Measurements from ENCODE around the gene CLMN. TPM values are rescaled to one million over a fixed set of nuclear protein-coding genes. Genes with fewer than 3 reads are reported as not detected.
"Not testable (repeated sequence)": the region's sequence is repeated elsewhere in the genome, so short reads cannot be mapped to it uniquely, and the experiment has no call there.

Gene CLMN
- total RNA-seq, 2 donors from 2014 or later: 2.5 to 3.0 TPM

DNA sequence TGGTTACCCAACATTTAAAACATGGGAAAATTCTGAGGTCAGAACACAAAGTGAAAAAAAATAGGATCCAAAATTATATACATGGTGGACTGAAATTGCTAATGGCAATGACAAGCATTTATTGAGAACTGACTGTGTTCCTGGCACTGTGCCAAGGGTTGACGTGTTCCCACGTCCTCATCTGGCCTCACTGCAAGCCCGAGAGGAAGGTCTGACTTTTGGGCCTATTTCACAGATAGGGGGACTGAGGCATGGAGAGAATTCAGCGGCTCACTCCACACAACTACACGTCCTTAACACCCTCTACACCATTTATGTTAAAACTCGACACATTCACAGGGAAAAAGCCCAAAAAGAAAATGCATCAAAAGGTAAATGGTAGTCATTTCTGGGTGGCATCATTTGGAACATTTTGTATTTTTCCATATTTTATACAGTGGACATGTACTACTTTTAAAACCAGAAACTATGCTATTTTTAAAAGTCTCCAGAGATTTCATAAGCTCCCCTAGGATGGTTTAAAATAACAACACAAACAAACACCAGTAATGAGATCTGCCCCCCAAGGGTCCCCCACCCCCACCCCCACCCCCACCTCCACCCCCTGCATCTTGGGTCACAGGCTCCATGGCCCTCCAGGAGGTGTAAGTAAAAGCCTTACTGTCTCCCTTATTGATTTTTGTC lies 27.7 kb downstream of the CLMN start:
- ATAC-seq (replicated peaks in 1 of 2) (no peak), DNase-seq (peak; percentile 16 to 20)
- Mint-ChIP-seq H3K27ac (no peak overlapping the region), H3K4me3 (no peak overlapping the region), H3K4me1 (ENCODE audit: low read depth) (peaks cover 4% of the 10 kb centered on the region), H3K9me3 (peaks cover 0 to 2% of the 10 kb centered on the region in 2 donors), H3K27me3 (ENCODE audit: low read depth) (peaks cover 40% of the 10 kb centered on the region), H3K36me3 (ENCODE audit: insufficient read depth in 2 of 2) (peaks cover 0 to 4% of the 10 kb centered on the region in 2 donors)

DNA sequence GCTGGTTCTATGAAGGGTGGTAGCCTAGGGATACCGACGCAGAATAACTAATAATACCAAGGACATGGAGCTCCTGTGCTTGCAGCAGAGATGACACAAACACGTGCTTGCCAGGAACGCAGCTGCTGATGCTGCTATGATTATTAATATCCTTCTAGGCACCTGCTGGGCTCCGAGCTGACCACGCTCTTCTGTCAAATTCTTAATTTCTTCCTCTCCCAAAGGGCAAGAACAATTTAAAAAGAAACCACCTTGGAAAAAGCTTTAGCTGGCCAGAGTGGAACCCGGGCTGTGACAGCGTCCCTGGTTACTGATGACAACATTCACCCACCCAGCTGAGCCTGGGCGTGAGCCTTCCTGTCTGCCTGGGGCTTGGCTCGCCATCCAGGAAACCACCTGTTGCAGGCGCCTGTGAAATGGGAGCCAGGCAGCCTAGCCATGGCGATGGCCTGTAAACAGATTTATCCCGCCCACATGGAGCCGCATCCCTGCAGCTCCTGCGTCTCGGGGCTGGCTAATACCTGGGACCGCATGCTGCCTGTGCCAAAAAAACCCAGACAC lies 28.8 kb downstream of the CLMN start:
- Mint-ChIP-seq H3K4me1 (ENCODE audit: low read depth) (peaks cover 4% of the 10 kb centered on the region), H3K27me3 (ENCODE audit: low read depth) (peaks cover 46% of the 10 kb centered on the region), H3K27ac (no peak overlapping the region), H3K9me3 (peaks cover 0 to 2% of the 10 kb centered on the region in 2 donors), H3K36me3 (ENCODE audit: insufficient read depth in 2 of 2) (peaks cover 0 to 4% of the 10 kb centered on the region in 2 donors), H3K4me3 (no peak overlapping the region)
- ATAC-seq (replicated peaks in 1 of 2) (no peak), DNase-seq (no peak)

DNA sequence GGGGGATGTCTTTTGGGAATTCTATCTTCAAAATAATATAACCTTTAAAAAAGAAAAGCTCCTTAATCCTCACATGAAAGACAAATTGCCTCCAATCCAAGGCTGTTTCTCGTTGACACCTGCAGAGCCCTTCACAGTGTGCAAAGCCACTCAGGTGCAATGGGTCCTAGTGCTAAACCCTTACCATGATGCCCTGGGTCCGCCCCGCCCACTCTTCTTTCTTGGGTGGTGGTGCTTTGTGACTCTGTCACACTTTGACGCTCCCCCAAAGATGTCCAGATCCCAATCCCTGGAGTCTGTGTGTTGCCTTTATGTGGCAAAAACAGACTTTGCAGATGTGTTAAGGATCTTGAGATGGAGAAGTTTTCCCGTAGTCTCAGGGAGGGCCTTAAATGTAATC lies 29.7 kb downstream of the CLMN start:
- Mint-ChIP-seq H3K27me3 (ENCODE audit: low read depth) (peaks cover 42% of the 10 kb centered on the region), H3K9me3 (no peaks in the 10 kb centered on the region), H3K4me3 (no peak overlapping the region), H3K4me1 (ENCODE audit: low read depth) (peaks cover 4% of the 10 kb centered on the region), H3K27ac (no peak overlapping the region), H3K36me3 (ENCODE audit: insufficient read depth in 2 of 2) (no peaks in the 10 kb centered on the region)
- no peak for ATAC-seq (replicated peaks in 1 of 2)
- no peak for DNase-seq

DNA sequence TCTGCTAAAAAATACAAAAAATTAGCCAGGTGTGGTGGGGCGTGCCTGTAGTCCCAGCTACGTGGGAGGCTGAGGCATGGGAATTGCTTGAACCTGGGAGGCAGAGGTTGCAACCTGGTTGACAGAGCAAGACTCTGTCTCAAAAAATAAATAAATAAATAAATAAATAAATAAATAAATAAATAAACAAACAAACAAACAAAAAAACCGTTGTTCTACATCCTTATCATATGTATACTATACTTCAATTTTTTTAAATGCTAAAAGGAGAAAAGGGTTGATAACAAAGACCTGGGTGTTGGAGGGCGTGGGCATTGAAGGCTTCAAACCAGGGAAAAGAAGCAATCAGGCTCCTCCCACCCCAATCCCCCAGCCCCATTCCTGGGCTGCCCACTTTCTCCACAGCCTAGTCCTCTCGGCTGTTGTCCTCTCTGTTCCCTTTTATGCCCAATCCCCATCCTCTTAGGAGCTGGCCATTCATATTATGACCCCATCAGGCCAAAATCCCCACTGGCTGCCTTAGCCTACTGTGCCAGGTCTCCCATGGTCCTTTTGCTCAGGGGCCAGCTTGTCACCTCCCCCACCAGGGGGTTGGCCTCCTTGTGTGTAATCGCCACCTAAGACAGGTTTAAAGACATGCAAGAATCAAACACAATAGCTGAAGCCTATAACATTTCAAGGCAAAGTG lies 30.2 kb downstream of the CLMN start:
- no peaks in the 10 kb centered on the region for H3K36me3 Mint-ChIP-seq (ENCODE audit: insufficient read depth in 2 of 2)
- H3K27ac Mint-ChIP-seq: no peak overlapping the region
- H3K27me3 Mint-ChIP-seq (ENCODE audit: low read depth): peaks cover 36% of the 10 kb centered on the region
- peaks cover 4% of the 10 kb centered on the region for H3K4me1 Mint-ChIP-seq (ENCODE audit: low read depth)
- H3K9me3 Mint-ChIP-seq: no peaks in the 10 kb centered on the region
- ATAC-seq (replicated peaks in 1 of 2) (no peak), DNase-seq (no peak)
- H3K4me3 Mint-ChIP-seq: no peak overlapping the region

DNA sequence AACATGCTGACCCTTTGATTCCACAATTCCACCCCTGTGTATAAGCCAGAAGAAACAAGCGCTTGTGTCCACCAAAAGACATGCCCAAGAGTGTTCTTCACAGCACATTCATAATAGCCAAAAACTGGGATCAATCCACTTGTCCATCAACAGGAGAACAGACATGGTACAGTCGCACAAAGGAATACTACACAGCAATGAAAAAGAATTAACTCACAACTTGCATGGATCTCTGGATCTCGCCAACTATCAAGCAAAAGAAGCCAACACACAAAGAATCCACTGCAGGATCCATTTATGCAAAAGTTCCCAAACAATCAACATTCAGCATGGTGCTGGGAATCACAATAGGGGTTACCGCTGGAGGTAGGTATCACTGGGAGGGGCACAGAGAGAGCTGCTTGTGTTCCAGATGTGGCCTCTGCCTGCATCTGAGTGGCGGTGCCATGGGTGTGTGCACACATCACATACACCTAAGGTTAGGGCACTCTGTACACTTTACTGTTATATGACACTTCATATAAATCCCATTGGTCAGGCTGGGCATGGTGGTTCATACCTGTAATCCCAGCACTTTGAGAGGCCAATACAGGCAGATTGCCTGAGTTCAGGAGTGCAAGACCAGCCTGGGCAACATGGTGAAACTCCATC lies 30.9 kb downstream of the CLMN start:
- no peaks in the 10 kb centered on the region for H3K36me3 Mint-ChIP-seq (ENCODE audit: insufficient read depth in 2 of 2)
- H3K27me3 Mint-ChIP-seq (ENCODE audit: low read depth): peaks cover 29% of the 10 kb centered on the region
- no peaks in the 10 kb centered on the region for H3K9me3 Mint-ChIP-seq
- DNase-seq: no peak
- no peak overlapping the region for H3K27ac Mint-ChIP-seq
- ATAC-seq (replicated peaks in 1 of 2): no peak
- H3K4me3 Mint-ChIP-seq: no peak overlapping the region
- peaks cover 4% of the 10 kb centered on the region for H3K4me1 Mint-ChIP-seq (ENCODE audit: low read depth)

DNA sequence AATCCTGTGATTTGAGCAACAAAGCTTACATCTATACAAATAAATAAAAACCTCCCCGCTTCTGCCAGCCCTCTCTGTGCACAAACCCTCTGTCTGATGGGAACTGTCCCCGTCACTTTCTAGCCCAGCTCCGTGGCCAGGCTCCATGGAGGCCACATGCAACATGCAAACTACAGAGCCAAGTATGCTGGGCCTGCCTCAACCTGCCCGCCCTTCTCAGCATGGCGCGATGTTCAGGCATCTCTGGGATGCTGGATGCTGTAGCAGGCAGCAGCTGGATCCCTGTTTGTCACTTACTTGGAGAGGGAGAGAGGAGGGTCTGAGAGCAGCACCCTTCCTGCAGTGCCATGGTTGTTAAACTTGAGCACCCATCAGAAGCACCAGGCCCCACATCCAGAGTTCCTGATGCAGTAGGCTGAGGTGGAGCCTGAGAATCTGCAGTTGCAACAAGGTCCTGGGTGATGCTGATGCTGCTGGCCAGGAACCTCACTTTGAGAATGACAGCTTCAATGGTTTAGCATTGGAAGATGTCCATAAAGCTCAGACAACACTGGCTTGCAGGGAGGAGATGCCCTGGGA lies 32.4 kb downstream of the CLMN start:
- no peaks in the 10 kb centered on the region for H3K9me3 Mint-ChIP-seq
- H3K4me1 Mint-ChIP-seq (ENCODE audit: low read depth): peaks cover 4% of the 10 kb centered on the region
- no peak for DNase-seq
- peaks cover 28% of the 10 kb centered on the region for H3K27me3 Mint-ChIP-seq (ENCODE audit: low read depth)
- ATAC-seq (replicated peaks in 1 of 2): no peak
- no peak overlapping the region for H3K27ac Mint-ChIP-seq
- no peaks in the 10 kb centered on the region for H3K36me3 Mint-ChIP-seq (ENCODE audit: insufficient read depth in 2 of 2)
- no peak overlapping the region for H3K4me3 Mint-ChIP-seq

DNA sequence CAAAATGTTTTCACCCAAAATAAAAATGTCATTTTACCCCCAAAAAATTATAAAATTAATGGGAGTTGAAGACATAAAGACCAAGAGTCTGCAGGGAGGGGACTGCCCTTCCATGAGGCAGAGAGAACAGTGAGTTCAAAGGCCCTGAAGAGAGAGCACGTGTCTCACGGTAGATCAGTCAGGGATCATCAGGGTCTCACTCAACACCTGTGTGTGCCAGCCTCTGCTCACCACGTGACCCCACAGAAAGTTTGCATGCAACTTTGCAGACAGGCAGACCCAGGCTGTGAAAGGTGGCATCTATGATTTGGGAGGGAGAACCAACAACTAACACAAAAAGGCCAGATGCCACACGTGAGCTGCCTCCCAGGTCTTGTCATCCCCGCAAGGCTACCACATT lies 33.1 kb downstream of the CLMN start:
- Mint-ChIP-seq H3K27me3 (ENCODE audit: low read depth) (peaks cover 28% of the 10 kb centered on the region), H3K4me1 (ENCODE audit: low read depth) (peaks cover 4% of the 10 kb centered on the region), H3K36me3 (ENCODE audit: insufficient read depth in 2 of 2) (no peaks in the 10 kb centered on the region), H3K27ac (no peak overlapping the region), H3K4me3 (no peak overlapping the region), H3K9me3 (no peaks in the 10 kb centered on the region)
- no peak for ATAC-seq (replicated peaks in 1 of 2)
- no peak for DNase-seq

DNA sequence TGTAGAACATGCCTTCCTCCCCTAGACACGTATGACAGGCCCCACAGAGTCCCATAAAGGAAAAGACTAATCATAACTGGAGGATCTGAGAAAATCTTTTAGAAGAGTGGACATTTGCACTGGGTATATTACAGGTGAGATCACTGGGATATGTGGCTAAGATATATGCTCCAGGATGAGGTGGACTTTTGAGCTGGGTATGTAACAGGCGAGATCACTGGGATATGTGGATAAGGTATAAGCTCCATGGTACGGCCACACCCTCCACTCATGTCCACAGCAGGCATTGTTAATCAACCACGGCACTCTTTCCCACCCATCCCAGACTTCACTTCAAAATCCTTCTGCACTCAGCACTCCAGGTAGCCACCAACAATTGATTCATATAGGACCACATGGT lies 34.1 kb downstream of the CLMN start:
- Mint-ChIP-seq H3K27me3 (ENCODE audit: low read depth) (peaks cover 28% of the 10 kb centered on the region), H3K9me3 (no peaks in the 10 kb centered on the region), H3K36me3 (ENCODE audit: insufficient read depth in 2 of 2) (no peaks in the 10 kb centered on the region), H3K4me1 (ENCODE audit: low read depth) (no peaks in the 10 kb centered on the region), H3K27ac (no peak overlapping the region), H3K4me3 (no peak overlapping the region)
- ATAC-seq (replicated peaks in 1 of 2) (no peak), DNase-seq (no peak)

DNA sequence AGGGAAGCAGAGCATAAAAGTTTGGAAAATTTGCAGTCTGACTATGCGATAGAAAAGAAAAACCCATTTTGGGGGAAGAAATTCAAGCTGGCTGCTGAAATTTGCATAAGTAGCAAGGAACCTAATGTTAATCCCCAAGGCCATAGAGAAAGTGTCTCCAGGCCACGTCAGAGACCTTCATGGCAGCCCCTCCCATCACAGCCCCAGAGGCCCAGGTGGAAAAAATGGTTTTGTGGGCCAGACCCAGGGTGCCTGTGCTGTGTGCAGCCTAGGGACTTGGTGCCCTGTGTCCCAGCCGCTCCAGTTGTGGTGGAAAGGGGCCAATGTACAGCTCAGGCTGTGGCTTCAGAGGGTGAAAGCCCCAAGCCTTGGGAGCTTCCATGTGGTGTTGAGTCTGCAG lies 35.9 kb downstream of the CLMN start:
- not testable (repeated sequence) for DNase-seq; H3K4me3 Mint-ChIP-seq; H3K9me3 Mint-ChIP-seq; H3K4me1 Mint-ChIP-seq (ENCODE audit: low read depth); H3K27ac Mint-ChIP-seq; ATAC-seq (replicated peaks in 1 of 2); H3K36me3 Mint-ChIP-seq (ENCODE audit: insufficient read depth in 2 of 2)
- peaks cover 20% of the 10 kb centered on the region for H3K27me3 Mint-ChIP-seq (ENCODE audit: low read depth)

DNA sequence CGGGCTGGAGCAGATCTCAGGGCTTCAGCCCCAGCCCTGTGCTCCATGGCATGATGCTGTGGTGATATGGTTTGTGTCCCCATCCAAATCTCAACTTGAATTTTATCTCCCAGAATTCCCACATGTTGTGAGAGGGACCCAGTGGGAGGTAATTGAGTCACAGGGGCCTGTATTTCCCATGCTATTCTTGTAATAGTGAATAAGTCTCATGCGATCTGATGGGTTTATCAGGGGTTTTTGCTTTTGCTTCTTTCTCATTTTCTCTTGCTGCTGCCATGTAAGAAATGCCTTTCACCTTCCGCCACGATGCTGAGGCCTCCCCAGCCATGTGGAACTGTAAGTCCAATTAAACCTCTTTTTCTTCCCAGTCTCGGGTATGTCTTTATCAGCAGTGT lies 36.7 kb downstream of the CLMN start:
- H3K27me3 Mint-ChIP-seq (ENCODE audit: low read depth): peaks cover 11% of the 10 kb centered on the region
- not testable (repeated sequence) for H3K4me3 Mint-ChIP-seq; H3K36me3 Mint-ChIP-seq (ENCODE audit: insufficient read depth in 2 of 2); H3K9me3 Mint-ChIP-seq; H3K27ac Mint-ChIP-seq; ATAC-seq (replicated peaks in 1 of 2); H3K4me1 Mint-ChIP-seq (ENCODE audit: low read depth); DNase-seq

DNA sequence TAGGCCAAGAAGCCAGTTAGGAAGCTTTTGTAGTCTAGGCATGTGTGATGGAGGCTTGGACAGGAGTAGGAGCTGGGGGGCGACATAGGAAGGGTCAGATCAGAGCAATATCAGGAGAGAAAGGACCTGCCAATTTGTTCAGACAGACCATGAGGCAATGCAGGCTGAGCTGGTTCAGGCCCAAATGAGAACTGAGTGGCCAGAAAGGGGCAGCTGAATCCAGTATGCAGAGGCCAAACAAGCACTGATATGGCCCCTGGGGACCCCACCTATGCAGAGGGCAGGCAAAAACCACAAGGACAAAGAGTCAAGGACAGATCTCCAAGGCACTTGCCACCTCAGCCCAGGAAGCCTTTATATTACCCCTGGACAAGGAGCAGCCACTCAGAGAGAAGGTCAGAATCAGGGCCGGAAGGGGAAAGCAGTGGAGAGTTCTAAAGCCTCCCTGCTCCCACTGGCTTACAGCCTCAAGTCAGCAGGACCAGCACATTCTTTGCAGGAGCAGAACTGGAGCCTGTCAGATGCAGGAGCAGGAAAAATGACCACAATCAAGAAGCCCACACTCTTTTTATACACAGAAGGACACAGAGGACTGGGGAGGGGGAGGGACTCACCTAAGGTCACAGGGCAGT lies 37.2 kb downstream of the CLMN start:
- H3K4me3 Mint-ChIP-seq: no peak overlapping the region
- H3K4me1 Mint-ChIP-seq (ENCODE audit: low read depth): no peaks in the 10 kb centered on the region
- peaks cover 7% of the 10 kb centered on the region for H3K27me3 Mint-ChIP-seq (ENCODE audit: low read depth)
- DNase-seq (no peak), ATAC-seq (replicated peaks in 1 of 2) (no peak)
- H3K9me3 Mint-ChIP-seq: no peaks in the 10 kb centered on the region
- no peaks in the 10 kb centered on the region for H3K36me3 Mint-ChIP-seq (ENCODE audit: insufficient read depth in 2 of 2)
- H3K27ac Mint-ChIP-seq: no peak overlapping the region

DNA sequence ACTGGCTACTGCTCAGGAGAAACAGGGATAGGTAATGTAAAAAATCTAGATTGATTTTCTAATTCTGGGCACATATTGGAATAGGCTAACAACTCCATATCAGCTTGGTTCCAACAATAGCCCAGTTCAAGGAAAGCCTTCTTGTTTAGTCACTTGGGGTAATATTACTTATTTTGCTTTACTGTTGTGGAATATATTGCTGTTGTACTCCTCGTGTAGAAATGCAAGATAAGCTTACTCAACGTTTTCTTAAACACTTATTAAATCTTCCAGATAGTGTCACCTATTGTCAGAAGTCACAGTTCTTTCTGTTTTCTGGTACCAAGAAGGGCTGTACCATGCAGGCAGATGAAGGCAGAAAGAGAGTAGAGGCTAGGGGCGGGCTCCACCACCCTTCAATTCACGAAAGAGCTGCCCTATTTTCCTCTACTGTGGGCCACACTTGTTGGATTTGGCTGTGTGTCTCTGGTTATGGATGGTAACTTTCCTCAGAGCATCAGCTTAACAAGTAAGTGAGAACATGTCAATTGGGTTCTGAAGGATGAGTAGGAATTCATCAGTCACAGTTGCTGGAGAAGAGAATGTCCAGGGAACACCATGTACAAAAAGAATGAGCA lies 38.0 kb downstream of the CLMN start:
- no peaks in the 10 kb centered on the region for H3K36me3 Mint-ChIP-seq (ENCODE audit: insufficient read depth in 2 of 2)
- ATAC-seq (replicated peaks in 1 of 2) (no peak), DNase-seq (no peak)
- H3K27me3 Mint-ChIP-seq (ENCODE audit: low read depth): peaks cover 8% of the 10 kb centered on the region
- H3K4me3 Mint-ChIP-seq: no peak overlapping the region
- no peak overlapping the region for H3K27ac Mint-ChIP-seq
- H3K4me1 Mint-ChIP-seq (ENCODE audit: low read depth): no peaks in the 10 kb centered on the region
- no peaks in the 10 kb centered on the region for H3K9me3 Mint-ChIP-seq

All from activated T-cell treated with anti-CD3 and anti-CD28 coated beads, Interleukin-2, amount 50 U/mL, for 72 hours (primary cell).